Sigmoid colon (tissue), 3 donors: ENCODE data around the gene RPL5.

Source experiments
- CTCF ChIP-seq, 4 experiments: fragments of 450-650 bp in 3 of 4; fragments of 200-600 bp in 1 of 4; IDR thresholded peaks; one replicate each; pipeline ENCODE4 v1.5.1; 2016 to 2019; ENCODE audit warnings: antibody characterized with exemption in 4 of 4, mild to moderate bottlenecking in 3 of 4, moderate library complexity in 2 of 4
- POLR2A ChIP-seq, 2 donors: fragments of 450-650 bp; IDR thresholded peaks; one replicate each; pipeline ENCODE4 v1.6.1; 2016; ENCODE audit warnings: antibody characterized with exemption in 2 of 2, mild to moderate bottlenecking in 2 of 2, moderate library complexity in 2 of 2

GRCh38 chr1:92790867-92791266 is 41.0 kb upstream of the RPL5 start:
- TF ChIP-seq POLR2A (IDR thresholded peaks at IDR 0.05) = no peak
- no peak for TF ChIP-seq CTCF (IDR thresholded peaks at IDR 0.05)
